ENCODE measurements around the gene PTGS2.
"Not testable (repeated sequence)": the region's sequence is repeated elsewhere in the genome, so short reads cannot be mapped to it uniquely, and the experiment has no call there.

PTGS2 gene

GRCh38 chr1:186669784-186670183, 10.4 kb downstream of the PTGS2 start:
- FAIRE-seq: not testable (repeated sequence)

GRCh38 chr1:186664217-186664616, 16.0 kb downstream of the PTGS2 start:
- not testable (repeated sequence) for FAIRE-seq

- no peak for FAIRE-seq
Observed at GRCh38 chr1:186662752-186663151, 17.5 kb downstream of the PTGS2 start.

GRCh38 chr1:186659890-186660341, 20.3 kb downstream of the PTGS2 start:
- no peak for FAIRE-seq

- FAIRE-seq: no peak
Observed at GRCh38 chr1:186658999-186659398, 21.2 kb downstream of the PTGS2 start.

- FAIRE-seq: no peak
Observed at GRCh38 chr1:186657481-186657880, 22.7 kb downstream of the PTGS2 start.

- FAIRE-seq: no peak
Observed at GRCh38 chr1:186655876-186656275, 24.3 kb downstream of the PTGS2 start.

- no peak for FAIRE-seq
Observed at GRCh38 chr1:186654741-186655140, 25.5 kb downstream of the PTGS2 start.

GRCh38 chr1:186653312-186653711, 26.9 kb downstream of the PTGS2 start:
- no peak for FAIRE-seq

GRCh38 chr1:186648613-186649012, 31.6 kb downstream of the PTGS2 start:
- FAIRE-seq: no peak

- not testable (repeated sequence) for FAIRE-seq
Observed at GRCh38 chr1:186647985-186648384, 32.2 kb downstream of the PTGS2 start.

- FAIRE-seq: no peak
Observed at GRCh38 chr1:186643614-186644013, 36.6 kb downstream of the PTGS2 start.

- FAIRE-seq: not testable (repeated sequence)
Observed at GRCh38 chr1:186637567-186637966, 42.7 kb downstream of the PTGS2 start.

- no peak for FAIRE-seq
Observed at GRCh38 chr1:186636786-186637185, 43.4 kb downstream of the PTGS2 start.

GRCh38 chr1:186634511-186634910, 45.7 kb downstream of the PTGS2 start:
- peak; percentile 38 for FAIRE-seq

- FAIRE-seq: no peak
Observed at GRCh38 chr1:186633116-186633515, 47.1 kb downstream of the PTGS2 start.

GRCh38 chr1:186629341-186629740, 50.9 kb downstream of the PTGS2 start:
- FAIRE-seq: no peak

GRCh38 chr1:186628910-186629309, 51.3 kb downstream of the PTGS2 start:
- FAIRE-seq: peak; percentile 40

- no peak for FAIRE-seq
Observed at GRCh38 chr1:186627019-186627418, 53.2 kb downstream of the PTGS2 start.

GRCh38 chr1:186626356-186626932, 53.8 kb downstream of the PTGS2 start:
- no peak for FAIRE-seq

GRCh38 chr1:186623551-186623950, 56.7 kb downstream of the PTGS2 start:
- no peak for FAIRE-seq
